HG03064 (cell line): ENCODE measurements around the gene ANKS4B.
"Not testable (repeated sequence)": the region's sequence is repeated elsewhere in the genome, so short reads cannot be mapped to it uniquely, and the experiment has no call there.

Source experiments
- ATAC-seq: cut with Tn5 transposase; IDR thresholded peaks from one replicate; pipeline ENCODE4 v1.9.1; 2021; ENCODE audit warnings: low read depth; ENCODE audit not compliant: unreplicated experiment

ANKS4B gene

GRCh38 chr16:21217121-21217520 lies 16.4 kb upstream of the ANKS4B start:
- ATAC-seq: no peak

- no peak for ATAC-seq
Observed at GRCh38 chr16:21218153-21218552, 15.3 kb upstream of the ANKS4B start.

- no peak for ATAC-seq
Observed at GRCh38 chr16:21219551-21219950, 13.9 kb upstream of the ANKS4B start.

- ATAC-seq: no peak
Observed at GRCh38 chr16:21222495-21223337, 10.8 kb upstream of the ANKS4B start.

- ATAC-seq: no peak
Observed at GRCh38 chr16:21223787-21224186, 9.7 kb upstream of the ANKS4B start.

- ATAC-seq: no peak
Observed at GRCh38 chr16:21224800-21225199, 8.7 kb upstream of the ANKS4B start.

GRCh38 chr16:21226749-21227148 lies 6.8 kb upstream of the ANKS4B start:
- no peak for ATAC-seq

- ATAC-seq: no peak
Observed at GRCh38 chr16:21227866-21228265, 5.6 kb upstream of the ANKS4B start.

GRCh38 chr16:21228361-21228872 lies 5.1 kb upstream of the ANKS4B start:
- no peak for ATAC-seq

- ATAC-seq: no peak
Observed at GRCh38 chr16:21233045-21233520, 416 bp upstream of the ANKS4B start.

- no peak for ATAC-seq
Observed at GRCh38 chr16:21235199-21235585, 1.7 kb downstream of the ANKS4B start.

- no peak for ATAC-seq
Observed at GRCh38 chr16:21236831-21237230, 3.3 kb downstream of the ANKS4B start.

- no peak for ATAC-seq
Observed at GRCh38 chr16:21239646-21240045, 6.1 kb downstream of the ANKS4B start.

GRCh38 chr16:21242756-21243155 lies 9.3 kb downstream of the ANKS4B start:
- no peak for ATAC-seq

GRCh38 chr16:21244518-21245215 lies 11.2 kb downstream of the ANKS4B start:
- ATAC-seq: no peak

- not testable (repeated sequence) for ATAC-seq
Observed at GRCh38 chr16:21248179-21248578, 14.7 kb downstream of the ANKS4B start.

GRCh38 chr16:21250072-21250923 lies 16.8 kb downstream of the ANKS4B start:
- ATAC-seq: no peak

GRCh38 chr16:21253470-21253869 lies 20.0 kb downstream of the ANKS4B start:
- ATAC-seq: no peak

GRCh38 chr16:21256636-21257035 lies 23.1 kb downstream of the ANKS4B start:
- no peak for ATAC-seq

- ATAC-seq: no peak
Observed at GRCh38 chr16:21257284-21257683, 23.8 kb downstream of the ANKS4B start.
